ENCODE data around the gene TMEM258. TPM values are rescaled to one million over a fixed set of nuclear protein-coding genes. Genes with fewer than 3 reads are reported as not detected.

Gene TMEM258
- total RNA-seq, 1 experiment from 2014 or later: 115 TPM

GRCh38 chr11:61761440-61762222 is 30.8 kb downstream of the TMEM258 start:
- DNase-seq (ENCODE audit: low spot score): no peak

GRCh38 chr11:61760946-61761345 is 31.5 kb downstream of the TMEM258 start:
- DNase-seq (ENCODE audit: low spot score): no peak

- no peak for DNase-seq (ENCODE audit: low spot score)
These were observed 35.1 kb downstream of the TMEM258 start for GRCh38 chr11:61757213-61757862.

- DNase-seq (ENCODE audit: low spot score): peak; percentile 84
These were observed 35.8 kb downstream of the TMEM258 start for GRCh38 chr11:61756452-61757212.

GRCh38 chr11:61756147-61756451 is 36.3 kb downstream of the TMEM258 start:
- DNase-seq (ENCODE audit: low spot score): no peak

GRCh38 chr11:61754534-61755482 is 37.6 kb downstream of the TMEM258 start:
- no peak for DNase-seq (ENCODE audit: low spot score)

- DNase-seq (ENCODE audit: low spot score): no peak
These were observed 38.7 kb downstream of the TMEM258 start for GRCh38 chr11:61753672-61754071.

- no peak for DNase-seq (ENCODE audit: low spot score)
These were observed 39.4 kb downstream of the TMEM258 start for GRCh38 chr11:61752925-61753521.

GRCh38 chr11:61752117-61752924 is 40.1 kb downstream of the TMEM258 start, which contains the start of gene MYRF:
Gene MYRF (plus strand): TSS chr11:61752636. CDS start chr11:61752745, 109 bp downstream.
- no peak for DNase-seq (ENCODE audit: low spot score)

GRCh38 chr11:61751384-61751783 is 41.0 kb downstream of the TMEM258 start:
- no peak for DNase-seq (ENCODE audit: low spot score)

- no peak for DNase-seq (ENCODE audit: low spot score)
These were observed 41.6 kb downstream of the TMEM258 start for GRCh38 chr11:61750631-61751273.

- no peak for DNase-seq (ENCODE audit: low spot score)
These were observed 42.7 kb downstream of the TMEM258 start for GRCh38 chr11:61749591-61750217.

GRCh38 chr11:61747967-61748285 is 44.5 kb downstream of the TMEM258 start:
- no peak for DNase-seq (ENCODE audit: low spot score)

GRCh38 chr11:61747192-61747966 is 45.0 kb downstream of the TMEM258 start:
- DNase-seq (ENCODE audit: low spot score): peak; percentile 65

GRCh38 chr11:61746442-61747191 is 45.8 kb downstream of the TMEM258 start:
- no peak for DNase-seq (ENCODE audit: low spot score)

- no peak for DNase-seq (ENCODE audit: low spot score)
These were observed 46.5 kb downstream of the TMEM258 start for GRCh38 chr11:61745781-61746441.

- no peak for DNase-seq (ENCODE audit: low spot score)
These were observed 47.7 kb downstream of the TMEM258 start for GRCh38 chr11:61744609-61745156.

Measured in A172 (cell line).